22Rv1 (cell line): ENCODE results near the gene CNTLN.

ENCODE experiments used
- CTCF ChIP-seq: fragments of 450-650 bp; IDR thresholded peaks from 2 replicates; pipeline ENCODE4 v1.5.1; 2017; ENCODE audit warnings: mild to moderate bottlenecking
- ZFX ChIP-seq: fragments of 450-650 bp; IDR thresholded peaks from 2 replicates; pipeline ENCODE4 v1.6.1; 2017; ENCODE audit warnings: antibody characterized with exemption, borderline replicate concordance

GRCh38 chr9:17484906-17485305 lies 350.1 kb downstream of the CNTLN start:
- TF ChIP-seq CTCF, result no peak
- no peak for TF ChIP-seq ZFX
